Measurements from ENCODE around the gene COL15A1. TPM values are rescaled to one million over a fixed set of nuclear protein-coding genes. Genes with fewer than 3 reads are reported as not detected.

Gene COL15A1
- polyA plus RNA-seq, 1 experiment: 112 TPM

GRCh38 chr9:98970532-98971041, 26.9 kb downstream of the COL15A1 start:
- ChIA-PET CTCF (interaction anchor here (0.8 to 1.8 kb wide), 7 partner anchors 8 to 169 kb away, joined by 3 to 6 read pairs (median 3); no protein-coding TSS in a partner anchor), POLR2A (interaction anchor here (1.1 kb wide), 1 partner anchor 12 kb away, joined by 3 read pairs; no protein-coding TSS in a partner anchor)
- no peak for DNase-seq (ENCODE audit: low read depth)

GRCh38 chr9:98971168-98971914, 27.6 kb downstream of the COL15A1 start:
- Histone ChIP-seq H3K4me3 (ENCODE audit: low read depth, low read length) (no peak overlapping the region), H3K36me3 (ENCODE audit: control insufficient read depth, insufficient read depth, low read length) (0 out of 2 replicates have a peak, but pooled peaks cover 1% of the 10 kb centered on the region), H3K27me3 (ENCODE audit: control insufficient read depth, insufficient read depth, low read length) (peaks cover 7% of the 10 kb centered on the region)
- ChIA-PET CTCF (interaction anchor here (0.8 to 1.8 kb wide), 6 partner anchors 8 to 168 kb away, joined by 3 to 6 read pairs (median 3); no protein-coding TSS in a partner anchor), POLR2A (interaction anchor here (1.1 kb wide), 1 partner anchor 12 kb away, joined by 3 read pairs; no protein-coding TSS in a partner anchor)
- no peak for DNase-seq (ENCODE audit: low read depth)
- no peak for TF ChIP-seq CTCF (IDR thresholded peaks at IDR 0.05; ENCODE audit: insufficient read depth, low read depth, low read length)

More at GRCh38 chr9:98970532-98971041, 26.9 kb downstream of the COL15A1 start:
- no peak overlapping the region for H3K4me3 ChIP-seq (ENCODE audit: low read depth, low read length)
- TF ChIP-seq CTCF (IDR thresholded peaks at IDR 0.05; ENCODE audit: insufficient read depth, low read depth, low read length): no peak
- H3K36me3 ChIP-seq (ENCODE audit: control insufficient read depth, insufficient read depth, low read length): 0 out of 2 replicates have a peak, but pooled peaks cover 1% of the 10 kb centered on the region
- H3K27me3 ChIP-seq (ENCODE audit: control insufficient read depth, insufficient read depth, low read length): peaks cover 7% of the 10 kb centered on the region

GRCh38 chr9:98971915-98972223, 28.2 kb downstream of the COL15A1 start:
- 0 out of 2 replicates have a peak, but pooled peaks cover 1% of the 10 kb centered on the region for H3K36me3 ChIP-seq (ENCODE audit: control insufficient read depth, insufficient read depth, low read length)
- TF ChIP-seq CTCF (IDR thresholded peaks at IDR 0.05; ENCODE audit: insufficient read depth, low read depth, low read length): no peak
- peaks cover 7% of the 10 kb centered on the region for H3K27me3 ChIP-seq (ENCODE audit: control insufficient read depth, insufficient read depth, low read length)
- ChIA-PET POLR2A (interaction anchor here (1.1 kb wide), 1 partner anchor 13 kb away, joined by 3 read pairs; no protein-coding TSS in a partner anchor), CTCF (interaction anchor here (0.8 to 2.1 kb wide), 6 partner anchors 9 to 167 kb away, joined by 3 to 6 read pairs (median 4); no protein-coding TSS in a partner anchor)
- H3K4me3 ChIP-seq (ENCODE audit: low read depth, low read length): no peak overlapping the region
- no peak for DNase-seq (ENCODE audit: low read depth)

GRCh38 chr9:98972716-98973115, 29.0 kb downstream of the COL15A1 start:
- ChIA-PET POLR2A (no interaction called here), CTCF (interaction anchor here (0.8 to 2.1 kb wide), 7 partner anchors 8 to 166 kb away, joined by 3 to 6 read pairs (median 3); no protein-coding TSS in a partner anchor)
- Histone ChIP-seq H3K36me3 (ENCODE audit: control insufficient read depth, insufficient read depth, low read length) (0 out of 2 replicates have a peak, but pooled peaks cover 1% of the 10 kb centered on the region), H3K27me3 (ENCODE audit: control insufficient read depth, insufficient read depth, low read length) (peaks cover 7% of the 10 kb centered on the region), H3K4me3 (ENCODE audit: low read depth, low read length) (no peak overlapping the region)
- no peak for TF ChIP-seq CTCF (IDR thresholded peaks at IDR 0.05; ENCODE audit: insufficient read depth, low read depth, low read length)
- no peak for DNase-seq (ENCODE audit: low read depth)

- H3K4me3 ChIP-seq (ENCODE audit: low read depth, low read length): no peak overlapping the region
- no peak for TF ChIP-seq CTCF (IDR thresholded peaks at IDR 0.05; ENCODE audit: insufficient read depth, low read depth, low read length)
- ChIA-PET CTCF (interaction anchor here (0.8 to 2.1 kb wide), 8 partner anchors 8 to 166 kb away, joined by 3 to 6 read pairs (median 4); no protein-coding TSS in a partner anchor), POLR2A (no interaction called here)
- H3K27me3 ChIP-seq (ENCODE audit: control insufficient read depth, insufficient read depth, low read length): peaks cover 7% of the 10 kb centered on the region
- H3K36me3 ChIP-seq (ENCODE audit: control insufficient read depth, insufficient read depth, low read length): 0 out of 2 replicates have a peak, but pooled peaks cover 1% of the 10 kb centered on the region
- DNase-seq (ENCODE audit: low read depth): no peak
Measured at GRCh38 chr9:98973171-98973570, 29.5 kb downstream of the COL15A1 start.
